Adrenal gland (tissue), 12 donors: ENCODE measurements around the gene KRTAP5-6. TPM values are rescaled to one million over a fixed set of nuclear protein-coding genes. Genes with fewer than 3 reads are reported as not detected.

ENCODE experiments used
- DNase-seq, 7 donors: peaks; one replicate each; pipeline ENCODE4 v3.0.0-alpha.2; 2019 to 2020
- H3K27ac ChIP-seq, 5 donors: fragments of 200-600 bp; sonication (generic) in 4 of 5; 1 replicate in 3 of 5; 2 replicates in 2 of 5; pipeline versions ENCODE4 v1.5.1 to v1.8.0; 2016 to 2020; ENCODE audit warnings: mild to moderate bottlenecking in 1 of 5
- H3K27me3 ChIP-seq: fragments of 200-600 bp; 2 replicates; pipeline ENCODE4 v1.8.0; 2021
- H3K36me3 ChIP-seq, 2 donors: fragments of 200-600 bp; replicated peaks in 1 of 2; 1 replicate in 1 of 2; 2 replicates in 1 of 2; pipeline versions ENCODE4 v1.5.1 to v1.8.0; 2018 to 2022
- H3K4me1 ChIP-seq, 2 donors: fragments of 200-600 bp; replicated peaks in 1 of 2; 1 replicate in 1 of 2; 2 replicates in 1 of 2; pipeline versions ENCODE4 v1.5.1 to v1.8.0; 2018 to 2021
- H3K4me3 ChIP-seq, 4 donors: fragments of 200-600 bp; sonication (generic) in 3 of 4; one replicate each; pipeline ENCODE4 v1.5.1; 2016 to 2018
- H3K9me3 ChIP-seq, 3 donors: fragments of 200-600 bp; sonication (generic) in 1 of 3; replicated peaks in 1 of 3; 1 replicate in 2 of 3; 2 replicates in 1 of 3; pipeline versions ENCODE4 v1.5.1 to v1.8.0; 2016 to 2021
- CTCF ChIP-seq, 6 experiments: fragments of 450-650 bp in 4 of 6; fragments of 200-600 bp in 2 of 6; sonication (generic) in 1 of 6; IDR thresholded peaks; 1 replicate in 5 of 6; 2 replicates in 1 of 6; pipeline versions ENCODE4 v1.5.1 to v1.8.0; 2016 to 2021; ENCODE audit warnings: antibody characterized with exemption in 6 of 6, mild to moderate bottlenecking in 2 of 6, moderate library complexity in 1 of 6
- POLR2A ChIP-seq, 2 donors: fragments of 450-650 bp; IDR thresholded peaks; one replicate each; pipeline ENCODE4 v1.6.1; 2017; ENCODE audit warnings: antibody characterized with exemption in 2 of 2, mild to moderate bottlenecking in 2 of 2, moderate library complexity in 1 of 2
- WGBS, 4 donors: extraction: QIAGEN DNeasy Blood & Tissue Kit in 2 of 4; methylation state at CpG; one replicate each; pipeline versions ENCODE4 v1.1.5 to v1.1.7; 2013 to 2017; 5-methylcytosine and 5-hydroxymethylcytosine counted together
- intact Hi-C, 2 donors: fragments of 100-400 bp; cut with DNase I; formaldehyde crosslinking; loops; one replicate each; pipeline versions ENCODE4 v1.14.1 to v1.15.0; 2022 to 2023
- polyA plus RNA-seq, 3 donors: library from polyadenylated mRNA; stranded (reverse); fragments of 200-250 nt in 2 of 3; fragments of 350-450 nt in 1 of 3; fragmentation: Illumina TruSeq in 1 of 3; extraction: RNeasy Lipid Tissue Mini Kit (QIAGEN cat#74804) in 1 of 3; gene quantifications; one replicate each; pipeline ENCODE4 v1.2.3, GENCODE V29; 2013 to 2014
- total RNA-seq, 9 donors: library from RNA; depleted of rRNA in 4 of 9; stranded (reverse); fragments of >200 nt in 4 of 9; fragments of 120-200 nt in 1 of 9; fragmentation: NEBNext Ultra II Directional in 1 of 9; extraction: Animal tissue kit (Norgen Biotek cat#: 25700) in 1 of 9; gene quantifications; one replicate each; pipeline versions ENCODE4 v1.1.0 to v1.2.4, GENCODE V29; 2013 to 2023
- donor health status: healthy with polysubstance abuse.
- donor health status: Bipolar disorder and iron deficiency.
- donor health status: DM: yes; HTN: yes; CAD: no.
- donor health status: DM: no; HTN: no; CAD: no.
- donor health status: DM: no; HTN: no; CAD: no.
- donor health status: DM: yes; HTN: yes; CAD: no.

KRTAP5-6 gene
- total and polyA plus RNA-seq, 12 donors, result 0.61 TPM; not detected in 11

DNA sequence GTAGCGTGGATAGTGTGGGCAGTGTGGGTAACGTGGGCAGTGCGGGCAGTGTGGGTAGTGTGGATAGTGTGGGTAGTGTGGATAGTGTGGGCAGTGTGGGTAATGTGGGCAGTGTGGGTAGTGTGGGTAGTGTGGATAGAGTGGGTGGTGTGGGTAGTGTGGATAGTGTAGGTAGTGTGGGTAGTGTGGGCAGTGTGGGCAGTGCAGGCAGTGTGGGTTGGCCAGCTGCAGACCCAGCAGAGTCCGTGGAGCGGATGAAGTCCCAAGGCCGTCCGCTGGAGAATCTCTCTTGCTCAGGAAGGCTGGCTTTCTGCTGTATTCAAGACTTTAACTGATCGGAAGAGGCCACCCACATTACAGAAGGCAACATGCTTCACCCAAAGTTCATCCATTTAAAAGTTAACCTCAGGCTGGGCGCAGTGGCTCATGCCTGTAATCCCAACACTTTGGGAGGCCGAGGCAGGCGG lies 26.1 kb upstream of the KRTAP5-6 start:
- Histone ChIP-seq H3K4me1 (peaks cover 0 to 8% of the 10 kb centered on the region in 2 donors), H3K9me3 (no peaks in the 10 kb centered on the region), H3K27ac (no peak overlapping the region), H3K27me3 (peaks cover 4% of the 10 kb centered on the region), H3K36me3 (no peaks in the 10 kb centered on the region), H3K4me3 (no peak overlapping the region)
- intact Hi-C loops, result no loop called here
- WGBS, 4 donors, result 61 to 70% (median 68%) methylated on average over 8 to 11 of the region's 11 CpGs
- TF ChIP-seq CTCF (IDR thresholded peaks at IDR 0.05) (no peak), POLR2A (IDR thresholded peaks at IDR 0.05) (no peak)
- peak in 1 of 7 donors; percentile 27 for DNase-seq

DNA sequence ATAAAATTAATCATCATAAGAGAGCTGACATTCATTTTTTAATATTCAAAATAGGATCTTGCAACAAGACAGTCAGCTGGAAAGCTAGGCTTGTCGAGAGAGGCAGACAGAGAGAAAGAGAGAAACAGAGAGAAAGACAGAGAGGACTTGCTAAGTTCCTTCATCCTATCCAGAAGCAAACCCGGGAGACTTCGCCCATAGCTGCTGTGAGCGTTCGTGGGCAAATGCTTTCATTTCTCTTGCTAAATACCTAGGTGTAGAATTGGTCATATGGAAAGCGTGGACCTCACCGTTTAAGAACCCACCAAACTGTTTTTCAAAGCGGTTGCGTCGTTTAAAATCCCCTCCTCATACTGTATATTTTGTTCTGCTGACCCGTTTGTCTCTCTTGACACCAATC lies 25.3 kb upstream of the KRTAP5-6 start:
- 77 to 87% (median 81%) methylated on average over 11 of the region's 11 CpGs for WGBS, 4 donors
- Histone ChIP-seq H3K27me3 (peaks cover 4% of the 10 kb centered on the region), H3K36me3 (no peaks in the 10 kb centered on the region), H3K4me3 (no peak overlapping the region), H3K4me1 (peaks cover 0 to 8% of the 10 kb centered on the region in 2 donors), H3K27ac (no peak overlapping the region), H3K9me3 (no peaks in the 10 kb centered on the region)
- intact Hi-C loops, result no loop called here
- TF ChIP-seq CTCF (IDR thresholded peaks at IDR 0.05), result no peak
- peak in 1 of 7 donors; percentile 23 for DNase-seq

GRCh38 chr11:1672613-1673350 lies 24.2 kb upstream of the KRTAP5-6 start:
- Histone ChIP-seq H3K4me3 (no peak overlapping the region), H3K36me3 (no peaks in the 10 kb centered on the region), H3K27ac (peak overlapping the region in 2 of 5 donors; percentile 13 to 32), H3K9me3 (no peaks in the 10 kb centered on the region), H3K4me1 (peaks cover 0 to 8% of the 10 kb centered on the region in 2 donors), H3K27me3 (peaks cover 5% of the 10 kb centered on the region)
- 76 to 80% (median 79%) methylated on average over 15 of the region's 15 CpGs for WGBS, 4 donors
- peak in 1 of 7 donors; percentile 17 for DNase-seq
- TF ChIP-seq CTCF (IDR thresholded peaks at IDR 0.05) (no peak), POLR2A (IDR thresholded peaks at IDR 0.05) (no peak)
- intact Hi-C loops, result no loop called here

GRCh38 chr11:1673446-1674172 lies 23.4 kb upstream of the KRTAP5-6 start:
- Histone ChIP-seq H3K9me3 (no peaks in the 10 kb centered on the region), H3K4me1 (peaks cover 0 to 8% of the 10 kb centered on the region in 2 donors), H3K4me3 (no peak overlapping the region), H3K27me3 (peaks cover 13% of the 10 kb centered on the region), H3K36me3 (no peaks in the 10 kb centered on the region), H3K27ac (peak overlapping the region in 2 of 5 donors; percentile 13 to 32)
- DNase-seq, result no peak
- intact Hi-C loops, result no loop called here
- TF ChIP-seq POLR2A (IDR thresholded peaks at IDR 0.05), result no peak
- no peak for TF ChIP-seq CTCF (IDR thresholded peaks at IDR 0.05)
- WGBS, 4 donors, result 60 to 62% (median 60%) methylated on average over 11 of the region's 11 CpGs
